Loucy (cell line): ENCODE results near the gene CES5A.
"Not testable (repeated sequence)": the region's sequence is repeated elsewhere in the genome, so short reads cannot be mapped to it uniquely, and the experiment has no call there.

Experiments used
- H2AFZ ChIP-seq: fragments of 200-600 bp; sonication (generic); 2 replicates; pipeline ENCODE4 v1.6.0; 2016; ENCODE audit warnings: antibody characterized with exemption, mild to moderate bottlenecking, low read length, moderate library complexity
- H3F3A ChIP-seq: fragments of 200-600 bp; 2 replicates; pipeline ENCODE4 v1.6.0; 2016; ENCODE audit warnings: antibody characterized with exemption, low read depth, mild to moderate bottlenecking
- H3K27me3 ChIP-seq: fragments of 200-600 bp; sonication (generic); 2 replicates; pipeline ENCODE4 v1.6.1; 2014; ENCODE audit warnings: low read length, mild to moderate bottlenecking; ENCODE audit not compliant: insufficient read depth, poor library complexity, severe bottlenecking
- H3K36me3 ChIP-seq: fragments of 200-600 bp; sonication (generic); 2 replicates; pipeline ENCODE4 v1.6.1; 2016; ENCODE audit warnings: low read length; ENCODE audit not compliant: insufficient read depth
- H3K4me1 ChIP-seq: fragments of 200-600 bp; sonication (generic); 2 replicates; pipeline ENCODE4 v1.5.1; 2014; ENCODE audit warnings: low read length, mild to moderate bottlenecking; ENCODE audit not compliant: insufficient read depth, poor library complexity, severe bottlenecking
- H3K4me2 ChIP-seq: fragments of 200-600 bp; sonication (generic); 2 replicates; pipeline ENCODE4 v1.6.0; 2014; ENCODE audit warnings: antibody characterized with exemption, low read length, low read depth, mild to moderate bottlenecking; ENCODE audit not compliant: poor library complexity, severe bottlenecking
- H3K4me3 ChIP-seq: fragments of 200-600 bp; sonication (generic); 2 replicates; pipeline ENCODE4 v1.5.1; 2014; ENCODE audit warnings: low read length, mild to moderate bottlenecking, mixed read lengths; ENCODE audit not compliant: poor library complexity, severe bottlenecking
- H3K79me2 ChIP-seq: fragments of 200-600 bp; sonication (generic); 2 replicates; pipeline ENCODE4 v1.6.1; 2014; ENCODE audit warnings: low read length; ENCODE audit not compliant: insufficient read depth
- H3K9ac ChIP-seq: fragments of 200-600 bp; sonication (generic); 2 replicates; pipeline ENCODE4 v1.6.0; 2014; ENCODE audit warnings: mild to moderate bottlenecking, low read depth, low read length, moderate library complexity; ENCODE audit not compliant: poor library complexity, severe bottlenecking
- H3K9me2 ChIP-seq: fragments of 200-600 bp; sonication (generic); replicated peaks from 2 replicates; pipeline ENCODE4 v1.6.1; 2016; ENCODE audit warnings: low read depth, low read length, mixed read lengths
- H3K9me3 ChIP-seq: fragments of 200-600 bp; sonication (generic); 2 replicates; pipeline ENCODE4 v1.6.1; 2014; ENCODE audit warnings: mild to moderate bottlenecking, antibody characterized with exemption, low read length, low read depth; ENCODE audit not compliant: insufficient read depth
- H4K20me1 ChIP-seq: fragments of 200-600 bp; sonication (generic); 2 replicates; pipeline ENCODE4 v1.6.0; 2014; ENCODE audit warnings: antibody characterized with exemption, low read length, mild to moderate bottlenecking; ENCODE audit not compliant: insufficient read depth, poor library complexity, severe bottlenecking
- CTCF ChIP-seq: fragments of 200-600 bp; sonication (generic); conservative IDR thresholded peaks from 2 replicates; pipeline ENCODE4 v1.5.1; 2014; ENCODE audit warnings: mild to moderate bottlenecking, antibody characterized with exemption, low read length
- EZH2phosphoT487 ChIP-seq: fragments of 200-600 bp; IDR thresholded peaks from 2 replicates; pipeline ENCODE4 v1.6.1; 2018; ENCODE audit warnings: antibody characterized with exemption, mild to moderate bottlenecking, moderate library complexity, borderline replicate concordance

Gene CES5A

GRCh38 chr16:55813730-55814129 lies 61.4 kb downstream of the CES5A start:
- H3K9ac ChIP-seq, H3K9me2 ChIP-seq, H3K36me3 ChIP-seq, H3K9me3 ChIP-seq, H3F3A ChIP-seq, H3K27me3 ChIP-seq, H3K4me2 ChIP-seq, H3K4me1 ChIP-seq, H3K4me3 ChIP-seq, H4K20me1 ChIP-seq, H2AFZ ChIP-seq, H3K79me2 ChIP-seq: not testable (repeated sequence)

GRCh38 chr16:55812951-55813350 lies 62.2 kb downstream of the CES5A start:
- Histone ChIP-seq H3F3A (no peaks in the 10 kb centered on the region), H3K9ac (no peak overlapping the region), H3K79me2 (no peaks in the 10 kb centered on the region), H3K9me2 (no peaks in the 10 kb centered on the region), H4K20me1 (no peaks in the 10 kb centered on the region), H3K27me3 (no peaks in the 10 kb centered on the region), H3K4me1 (no peaks in the 10 kb centered on the region), H3K9me3 (no peaks in the 10 kb centered on the region; the same call in 1 of the 2 replicates), H3K36me3 (no peaks in the 10 kb centered on the region), H3K4me2 (no peak overlapping the region), H3K4me3 (no peak overlapping the region), H2AFZ (no peak overlapping the region)
- TF ChIP-seq CTCF, result no peak
- TF ChIP-seq EZH2phosphoT487, result no peak

GRCh38 chr16:55811811-55812210 lies 63.4 kb downstream of the CES5A start:
- no peak overlapping the region for H3K4me2 ChIP-seq
- no peaks in the 10 kb centered on the region for H4K20me1 ChIP-seq
- H3K9ac ChIP-seq, result no peak overlapping the region
- no peaks in the 10 kb centered on the region; the same call in 1 of the 2 replicates for H3K9me3 ChIP-seq
- no peak overlapping the region for H3K4me3 ChIP-seq
- no peaks in the 10 kb centered on the region for H3K27me3 ChIP-seq
- no peaks in the 10 kb centered on the region for H3F3A ChIP-seq
- H3K9me2 ChIP-seq, result no peaks in the 10 kb centered on the region
- TF ChIP-seq EZH2phosphoT487 (no peak), CTCF (no peak)
- no peak overlapping the region for H2AFZ ChIP-seq
- H3K79me2 ChIP-seq, result no peaks in the 10 kb centered on the region
- no peaks in the 10 kb centered on the region for H3K36me3 ChIP-seq
- no peaks in the 10 kb centered on the region for H3K4me1 ChIP-seq

- Histone ChIP-seq H3K9me2 (no peaks in the 10 kb centered on the region), H3K4me2 (no peak overlapping the region), H3K36me3 (no peaks in the 10 kb centered on the region), H3K27me3 (no peaks in the 10 kb centered on the region), H3K9ac (no peak overlapping the region), H4K20me1 (no peaks in the 10 kb centered on the region), H2AFZ (no peak overlapping the region), H3K9me3 (no peaks in the 10 kb centered on the region), H3K4me3 (no peak overlapping the region), H3K4me1 (no peaks in the 10 kb centered on the region), H3K79me2 (no peaks in the 10 kb centered on the region), H3F3A (no peaks in the 10 kb centered on the region)
- TF ChIP-seq EZH2phosphoT487 (no peak), CTCF (no peak)
These were observed 64.7 kb downstream of the CES5A start for GRCh38 chr16:55810451-55810961.
